ENCODE results near the gene ZNF785.

DNA sequence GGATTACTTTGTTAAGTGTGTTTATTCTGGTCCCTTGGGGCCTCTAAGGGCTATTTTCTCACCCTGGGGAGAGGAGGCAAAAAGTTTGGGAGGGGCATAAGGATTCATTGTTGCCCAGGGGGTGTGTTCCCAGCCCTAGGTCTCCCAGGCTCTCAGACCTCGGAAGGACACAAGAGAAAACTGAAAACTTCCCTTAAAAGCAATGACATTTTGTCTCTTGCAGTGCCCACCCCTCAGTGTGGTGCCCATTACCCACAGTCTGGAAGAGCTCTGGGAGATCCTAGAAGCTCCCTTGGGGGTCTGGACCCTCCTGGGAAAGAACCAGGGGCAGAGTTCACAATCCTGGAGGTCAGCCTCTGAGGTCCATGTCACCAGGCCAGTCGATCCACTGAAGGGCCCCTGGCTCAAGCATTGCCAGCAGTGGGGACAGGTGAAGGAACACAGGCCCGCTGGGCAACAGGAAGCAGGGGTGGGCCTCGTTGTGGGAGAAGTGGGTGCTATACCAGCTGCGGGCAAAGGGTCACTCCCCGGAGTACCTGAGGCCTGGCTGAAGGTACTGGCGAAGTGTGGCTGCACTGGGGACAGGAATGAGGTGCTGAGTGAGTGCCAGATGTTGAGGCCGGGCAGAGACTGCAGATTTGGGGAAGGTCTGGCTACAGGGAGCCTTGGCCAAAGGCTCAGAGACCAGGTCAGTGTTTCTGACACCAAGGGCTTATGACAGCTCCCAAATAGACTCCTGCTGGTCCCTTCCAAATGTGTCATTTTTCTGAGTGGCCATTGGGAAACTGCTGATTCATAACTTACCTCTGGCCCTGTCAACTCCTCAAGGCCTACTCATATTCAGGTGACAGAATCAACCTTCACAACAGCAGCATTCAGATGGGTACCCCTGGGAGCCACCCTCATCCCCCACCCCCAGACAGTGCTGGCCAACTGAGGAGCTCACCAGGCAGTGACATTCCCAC is 46.2 kb downstream of the ZNF785 start:
- TF ChIP-seq, protein P1, sequence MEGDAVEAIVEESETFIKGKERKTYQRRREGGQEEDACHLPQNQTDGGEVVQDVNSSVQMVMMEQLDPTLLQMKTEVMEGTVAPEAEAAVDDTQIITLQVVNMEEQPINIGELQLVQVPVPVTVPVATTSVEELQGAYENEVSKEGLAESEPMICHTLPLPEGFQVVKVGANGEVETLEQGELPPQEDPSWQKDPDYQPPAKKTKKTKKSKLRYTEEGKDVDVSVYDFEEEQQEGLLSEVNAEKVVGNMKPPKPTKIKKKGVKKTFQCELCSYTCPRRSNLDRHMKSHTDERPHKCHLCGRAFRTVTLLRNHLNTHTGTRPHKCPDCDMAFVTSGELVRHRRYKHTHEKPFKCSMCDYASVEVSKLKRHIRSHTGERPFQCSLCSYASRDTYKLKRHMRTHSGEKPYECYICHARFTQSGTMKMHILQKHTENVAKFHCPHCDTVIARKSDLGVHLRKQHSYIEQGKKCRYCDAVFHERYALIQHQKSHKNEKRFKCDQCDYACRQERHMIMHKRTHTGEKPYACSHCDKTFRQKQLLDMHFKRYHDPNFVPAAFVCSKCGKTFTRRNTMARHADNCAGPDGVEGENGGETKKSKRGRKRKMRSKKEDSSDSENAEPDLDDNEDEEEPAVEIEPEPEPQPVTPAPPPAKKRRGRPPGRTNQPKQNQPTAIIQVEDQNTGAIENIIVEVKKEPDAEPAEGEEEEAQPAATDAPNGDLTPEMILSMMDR (conservative IDR thresholded peaks at IDR 0.05; ENCODE audit: low read depth, low read length): no peak
- TF ChIP-seq EZH2 (IDR thresholded peaks at IDR 0.05; ENCODE audit: borderline replicate concordance, low read depth, low read length, poor library complexity, severe bottlenecking): no peak
